Measurements from ENCODE around the gene AKR1C1. TPM values are rescaled to one million over a fixed set of nuclear protein-coding genes. Genes with fewer than 3 reads are reported as not detected.

The AKR1C1 gene
- total and polyA plus RNA-seq, 2 of the 13 experiments (the other 11 are each of a cell fraction or from before 2014, with no cell fraction given), result 948 to 2,238 TPM

- peak; percentile 75 for TF ChIP-seq BCL6 (CRISPR knock-in tag; IDR thresholded peaks at IDR 0.05)
- TF ChIP-seq XBP1 (CRISPR knock-in tag; IDR thresholded peaks at IDR 0.05), result no peak
- peak; percentile 49; the same call in 1 of the 2 replicates for TF ChIP-seq FOXA1 (IDR thresholded peaks at IDR 0.05)
- TF ChIP-seq FOXA1 (CRISPR knock-in tag; IDR thresholded peaks at IDR 0.05), result peak; percentile 74
- TF ChIP-seq NPAS2 (CRISPR knock-in tag; IDR thresholded peaks at IDR 0.05; ENCODE audit: borderline replicate concordance), result no peak
- peak; percentile 35; the same call in 1 of the 2 replicates for TF ChIP-seq CBX5 (CRISPR knock-in tag; IDR thresholded peaks at IDR 0.05; ENCODE audit: borderline replicate concordance)
- peak; percentile 69 for TF ChIP-seq POGZ (CRISPR knock-in tag; IDR thresholded peaks at IDR 0.05)
- no peak for TF ChIP-seq ZNF383 (CRISPR knock-in tag; IDR thresholded peaks at IDR 0.05; ENCODE audit: borderline replicate concordance)
- no peak for TF ChIP-seq ZNF616 (CRISPR knock-in tag; IDR thresholded peaks at IDR 0.05; ENCODE audit: low read depth)
- no peak; the same call in 1 of the 2 replicates for TF ChIP-seq MLX (CRISPR knock-in tag; IDR thresholded peaks at IDR 0.05)
- no peak for TF ChIP-seq DNMT3B (CRISPR knock-in tag; conservative IDR thresholded peaks at IDR 0.05)
- no peak for TF ChIP-seq SIN3A (IDR thresholded peaks at IDR 0.05; ENCODE audit: borderline replicate concordance, low read depth, low read length)
- TF ChIP-seq MED13 (CRISPR knock-in tag; IDR thresholded peaks at IDR 0.05), result peak; percentile 83
- TF ChIP-seq ZFP1 (CRISPR knock-in tag; IDR thresholded peaks at IDR 0.05), result 0 out of 2 replicates have a peak, but pooled peaks have one; percentile 25
- no peak for TF ChIP-seq ETS1 (CRISPR knock-in tag; IDR thresholded peaks at IDR 0.05)
- no peak for TF ChIP-seq TP53 (CRISPR knock-in tag; conservative IDR thresholded peaks at IDR 0.05)
- no peak for TF ChIP-seq ZKSCAN5 (CRISPR knock-in tag; IDR thresholded peaks at IDR 0.05)
- TF ChIP-seq ZNF547 (CRISPR knock-in tag; IDR thresholded peaks at IDR 0.05), result no peak
- 0 out of 2 replicates have a peak, but pooled peaks have one; percentile 40 for TF ChIP-seq E2F1 (CRISPR knock-in tag; IDR thresholded peaks at IDR 0.05)
- TF ChIP-seq ZNF766 (CRISPR knock-in tag; IDR thresholded peaks at IDR 0.05; ENCODE audit: borderline replicate concordance), result no peak
- TF ChIP-seq HOXA3 (CRISPR knock-in tag; IDR thresholded peaks at IDR 0.05), result peak; percentile 63; the same call in 1 of the 2 replicates
- TF ChIP-seq SAFB2 (CRISPR knock-in tag; IDR thresholded peaks at IDR 0.05; ENCODE audit: borderline replicate concordance, low read depth), result no peak
- TF ChIP-seq HMG20A (CRISPR knock-in tag; IDR thresholded peaks at IDR 0.05; ENCODE audit: borderline replicate concordance), result peak; percentile 85
- no peak for TF ChIP-seq ZNF451 (CRISPR knock-in tag; IDR thresholded peaks at IDR 0.05)
- TF ChIP-seq MXD3 (CRISPR knock-in tag; IDR thresholded peaks at IDR 0.05), result no peak
- peak; percentile 78; the same call in 1 of the 2 replicates for TF ChIP-seq SOX5 (CRISPR knock-in tag; IDR thresholded peaks at IDR 0.05; ENCODE audit: borderline replicate concordance)
- TF ChIP-seq ZNF3 (CRISPR knock-in tag; IDR thresholded peaks at IDR 0.05), result 0 out of 2 replicates have a peak, but pooled peaks have one; percentile 34
- no peak for TF ChIP-seq ZSCAN22 (CRISPR knock-in tag; IDR thresholded peaks at IDR 0.05)
Observed at GRCh38 chr10:4947635-4948596, 15.3 kb upstream of the AKR1C1 start (continued).

Data from HepG2 (cell line).